Measurements from ENCODE around the gene PRKAR2B.

The PRKAR2B gene

DNA sequence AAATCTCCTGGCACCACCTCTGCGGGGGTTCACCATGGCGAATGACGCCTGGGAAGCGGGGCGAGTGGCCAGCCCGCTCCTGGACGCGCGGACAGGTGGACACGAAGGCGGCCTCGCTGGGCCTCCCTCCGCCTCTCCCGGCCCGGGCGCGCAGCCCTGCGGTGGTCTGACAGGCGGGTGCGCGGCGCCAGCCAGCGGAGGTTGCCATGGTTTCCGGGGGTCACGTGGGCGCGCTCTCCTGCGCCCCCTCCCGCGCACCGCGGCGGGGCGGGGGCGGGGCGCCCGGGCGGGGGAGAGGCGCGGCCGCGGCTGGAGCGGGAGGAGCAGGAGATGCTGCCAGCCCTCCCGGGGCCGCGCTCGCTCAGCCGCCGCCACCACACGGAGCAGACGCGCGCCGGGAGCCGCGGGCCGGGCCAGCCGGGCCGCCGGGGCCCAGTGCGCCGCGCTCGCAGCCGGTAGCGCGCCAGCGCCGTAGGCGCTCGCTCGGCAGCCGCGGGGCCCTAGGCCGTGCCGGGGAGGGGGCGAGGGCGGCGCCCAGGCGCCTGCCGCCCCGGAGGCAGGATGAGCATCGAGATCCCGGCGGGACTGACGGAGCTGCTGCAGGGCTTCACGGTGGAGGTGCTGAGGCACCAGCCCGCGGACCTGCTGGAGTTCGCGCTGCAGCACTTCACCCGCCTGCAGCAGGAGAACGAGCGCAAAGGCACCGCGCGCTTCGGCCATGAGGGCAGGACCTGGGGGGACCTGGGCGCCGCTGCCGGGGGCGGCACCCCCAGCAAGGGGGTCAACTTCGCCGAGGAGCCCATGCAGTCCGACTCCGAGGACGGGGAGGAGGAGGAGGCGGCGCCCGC, at the start of gene PRKAR2B:
Gene PRKAR2B (plus strand): TSS at position 359 of the 848 bp plus-strand sequence. CDS start 203 bp downstream, at position 562.
- DNase-seq (ENCODE audit: low spot score): peak; percentile 83

DNA sequence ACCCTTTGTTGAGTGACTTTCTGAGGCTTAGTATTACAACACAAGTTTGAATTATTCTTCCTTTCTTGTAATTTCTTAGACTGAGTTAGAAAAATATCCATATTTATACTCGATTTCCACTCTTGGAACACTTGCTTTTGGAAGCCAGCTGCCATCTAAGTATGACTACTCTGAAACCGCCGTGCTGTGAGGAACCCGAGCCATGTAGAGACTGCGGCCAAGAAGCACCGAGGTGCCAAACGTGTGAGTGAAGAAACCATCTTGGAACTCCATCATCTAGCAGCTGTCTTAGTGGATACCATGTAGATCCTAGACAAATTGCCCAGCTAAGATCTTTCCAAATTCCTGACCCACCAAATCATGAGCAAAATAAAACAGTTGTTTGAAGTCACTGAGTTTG, 49.7 kb upstream of the PRKAR2B start:
- no peak for DNase-seq (ENCODE audit: low spot score)

DNA sequence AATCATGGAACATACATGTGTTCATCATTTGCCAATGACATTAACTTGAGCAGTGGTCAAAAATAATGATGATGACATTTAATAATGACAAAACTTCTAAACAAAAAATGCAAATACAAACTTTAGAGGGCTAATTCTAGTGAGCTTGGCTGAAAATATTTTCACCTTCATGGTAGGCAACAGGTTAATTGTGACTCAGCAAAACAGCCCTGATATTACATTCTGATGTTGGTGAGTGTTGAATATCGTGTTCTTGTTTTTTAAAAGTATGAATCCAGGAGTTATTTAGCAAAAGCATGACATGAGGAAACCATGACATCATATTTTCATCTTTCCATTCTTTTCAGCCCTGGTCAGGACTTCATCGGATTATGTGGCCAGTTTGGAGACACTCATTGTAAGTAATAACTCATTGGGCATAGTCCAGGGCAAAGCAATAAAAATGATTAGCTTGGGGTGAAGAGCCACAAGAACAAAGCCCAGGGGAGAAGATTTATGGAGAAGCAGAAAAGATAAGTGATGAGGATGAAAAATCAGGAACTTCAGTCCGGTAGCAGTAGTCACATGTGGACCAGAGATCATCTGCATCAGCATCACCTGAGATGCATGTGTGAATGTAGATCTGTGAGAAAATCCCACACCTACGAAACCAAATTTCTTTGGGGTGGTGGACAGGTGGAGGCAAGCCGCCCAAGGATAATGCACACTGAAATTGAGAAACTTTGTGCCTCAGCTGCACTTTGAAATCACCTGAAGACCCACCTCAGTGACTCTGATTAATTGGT, 46.8 kb upstream of the PRKAR2B start:
- no peak for DNase-seq (ENCODE audit: low spot score)

DNA sequence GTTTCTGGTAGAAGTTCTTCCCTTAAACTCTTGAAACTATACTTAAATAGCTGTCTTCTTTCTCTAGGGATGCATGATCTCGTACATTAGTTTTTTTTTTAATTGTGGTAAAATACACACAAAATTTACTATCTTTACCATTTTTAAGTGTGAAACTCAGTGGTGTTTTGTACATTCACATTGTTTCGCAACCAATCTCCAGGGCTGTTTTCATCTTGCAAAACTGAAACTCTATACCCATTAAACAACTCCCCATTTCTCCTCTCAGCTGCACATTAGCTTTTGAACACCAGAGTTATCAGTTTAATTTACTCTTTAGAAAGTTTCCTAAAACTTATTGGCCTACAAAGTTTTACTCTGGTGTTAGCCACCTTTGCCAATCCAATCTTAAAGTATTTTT, 45.5 kb upstream of the PRKAR2B start:
- DNase-seq (ENCODE audit: low spot score): no peak

DNA sequence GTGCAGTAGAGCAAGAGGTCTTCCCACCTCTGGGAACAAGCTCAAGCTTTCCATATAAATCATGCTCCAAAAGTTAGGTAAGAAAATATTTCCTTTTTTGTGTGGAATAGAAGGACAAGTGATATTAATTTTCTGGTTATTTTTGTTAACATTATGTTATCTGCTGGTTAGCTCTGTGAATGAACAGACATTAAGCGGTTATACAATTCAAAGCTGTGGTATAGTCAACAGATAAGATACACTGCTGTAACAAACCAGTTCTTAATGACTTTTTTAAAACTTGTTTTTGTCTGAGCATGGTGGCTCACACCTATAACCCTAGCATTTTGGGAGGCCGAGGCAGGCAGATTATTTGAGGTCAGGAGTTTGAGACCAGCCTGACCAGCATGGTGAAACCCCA, 43.0 kb upstream of the PRKAR2B start:
- DNase-seq (ENCODE audit: low spot score): no peak

DNA sequence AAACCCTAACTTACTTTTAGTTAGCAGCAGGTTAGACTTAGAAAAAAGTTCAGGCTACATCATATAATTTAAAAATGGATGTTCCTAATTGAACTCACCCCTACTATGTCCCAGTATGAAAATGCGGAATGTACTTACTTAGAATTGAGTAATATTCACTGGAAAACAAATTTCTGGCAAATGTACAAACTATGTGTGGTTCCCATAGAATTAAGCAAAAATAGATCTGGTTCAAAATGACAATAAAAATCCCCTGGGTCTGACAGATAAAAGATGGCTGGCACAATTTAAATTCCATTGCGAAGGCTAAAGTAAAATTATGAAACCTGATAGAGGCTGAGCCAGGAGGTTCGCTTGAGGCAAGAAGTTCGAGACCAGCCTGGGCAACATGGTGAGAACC, 42.4 kb upstream of the PRKAR2B start:
- DNase-seq (ENCODE audit: low spot score): no peak

DNA sequence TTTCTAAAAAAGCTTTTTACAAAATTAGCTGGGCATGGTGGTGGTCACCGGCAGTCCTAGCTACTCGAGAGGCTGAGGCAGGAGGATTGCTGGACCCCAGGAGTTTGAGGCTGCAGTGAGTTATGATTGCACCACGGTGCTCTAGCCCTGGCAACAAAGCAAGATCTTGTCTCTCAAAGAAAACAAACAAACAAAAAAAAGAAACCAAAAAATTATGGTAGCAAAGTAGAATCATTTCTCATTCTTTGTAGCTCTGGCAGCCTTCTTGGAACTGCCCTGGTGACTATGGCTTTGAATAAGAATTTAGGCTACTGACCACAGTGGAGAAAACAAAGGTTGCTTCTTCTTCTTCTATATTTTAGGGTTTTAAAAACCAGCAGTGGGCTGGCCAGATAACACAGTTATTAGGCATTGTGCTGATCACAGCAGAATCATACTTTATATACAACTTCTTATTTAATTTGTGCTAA, 41.9 kb upstream of the PRKAR2B start:
- no peak for DNase-seq (ENCODE audit: low spot score)

DNA sequence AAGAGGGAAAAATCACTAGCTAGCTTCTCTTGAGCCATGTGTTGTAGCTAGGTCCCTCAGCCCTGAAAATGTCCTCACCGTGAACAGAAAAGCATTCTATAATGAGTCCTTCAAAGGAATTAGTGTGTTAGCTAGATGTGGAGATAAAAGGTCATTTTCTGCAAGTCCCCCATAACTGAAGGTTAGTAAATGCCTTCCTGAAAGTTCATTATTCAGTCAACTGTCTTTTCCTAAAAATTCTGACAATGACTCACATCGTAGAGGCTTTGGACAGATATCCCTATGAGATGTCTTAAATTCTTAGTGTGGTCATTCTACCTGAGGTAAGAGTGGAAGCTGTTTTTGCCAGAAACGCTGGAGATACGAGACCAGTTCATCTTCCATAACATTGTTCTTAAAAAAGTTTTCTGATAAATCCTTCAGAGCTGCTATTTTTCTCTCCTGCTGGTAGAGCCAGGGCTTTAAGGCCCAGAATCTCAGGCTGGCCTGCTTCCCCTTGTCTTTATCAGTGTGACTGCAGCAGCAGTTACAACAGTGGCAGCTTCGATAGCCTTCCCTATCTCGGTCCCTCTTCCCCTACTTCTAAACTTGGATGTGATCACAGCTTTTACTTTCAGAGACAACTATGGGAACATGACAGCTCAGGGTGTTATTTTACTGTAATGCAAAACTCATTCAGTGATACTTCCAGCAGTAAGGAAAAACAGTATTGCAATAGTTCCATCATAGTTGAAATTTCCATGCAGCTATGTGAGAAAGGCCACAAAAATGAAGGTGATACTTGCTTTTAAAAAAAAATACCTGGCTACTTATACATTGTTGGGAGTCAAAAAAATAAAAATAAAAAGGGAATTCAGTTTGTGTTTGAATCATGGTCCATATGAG, 37.3 kb upstream of the PRKAR2B start:
- DNase-seq (ENCODE audit: low spot score): peak; percentile 76

DNA sequence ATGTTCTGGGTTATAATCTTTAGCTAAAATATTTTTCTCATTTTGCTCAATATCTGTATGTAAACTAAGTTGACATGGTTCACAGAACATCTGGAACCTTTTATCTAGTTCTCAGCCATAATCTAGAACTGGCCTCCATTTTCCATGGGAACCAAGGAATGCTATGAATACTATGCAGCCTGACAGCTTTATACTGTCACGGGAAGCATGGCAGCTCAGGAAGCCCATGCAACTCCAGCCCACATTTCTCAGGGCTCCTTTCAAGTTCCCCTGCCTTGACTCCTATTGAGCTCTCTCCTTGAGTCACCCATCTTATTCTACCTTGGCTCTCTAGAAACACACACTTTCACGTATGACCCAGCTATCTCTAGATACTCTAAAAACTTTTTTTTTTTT, 36.6 kb upstream of the PRKAR2B start:
- DNase-seq (ENCODE audit: low spot score): no peak

DNA sequence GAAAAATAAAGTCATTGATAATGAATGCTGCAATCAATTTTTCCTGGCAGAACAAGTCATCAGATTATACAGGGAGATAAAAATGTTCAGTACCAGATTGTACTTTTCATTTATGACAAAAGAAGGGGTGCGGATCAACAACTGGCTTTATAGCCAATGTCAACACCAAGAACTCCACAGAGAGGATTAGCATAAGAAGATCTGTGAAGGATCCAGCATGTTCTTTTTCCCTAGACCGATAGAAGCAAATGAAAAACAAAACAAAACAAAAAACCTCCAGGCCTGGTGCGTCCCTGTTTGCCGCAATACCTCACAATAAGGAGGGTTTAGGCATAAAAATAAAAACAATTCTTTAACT, 34.7 kb upstream of the PRKAR2B start:
- DNase-seq (ENCODE audit: low spot score): no peak

DNA sequence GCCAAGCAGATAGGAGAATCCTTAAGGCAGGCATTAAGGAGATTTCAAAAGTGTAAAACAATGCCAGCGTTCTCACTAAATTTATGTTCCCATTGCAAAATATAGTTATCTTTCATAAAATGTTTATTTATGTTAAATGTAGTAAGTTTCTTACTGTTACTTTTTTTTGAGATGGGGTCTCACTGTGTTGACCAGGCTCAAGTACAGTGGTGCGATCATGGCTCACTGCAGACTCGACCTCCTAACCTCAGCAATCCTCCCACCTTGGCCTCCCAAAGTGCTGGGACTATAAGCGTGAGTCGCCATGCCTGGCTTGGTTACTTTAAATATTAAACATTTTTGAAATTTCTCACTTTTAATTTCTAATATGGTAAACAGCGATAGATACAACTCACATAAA, 31.8 kb upstream of the PRKAR2B start:
- DNase-seq (ENCODE audit: low spot score): no peak

DNA sequence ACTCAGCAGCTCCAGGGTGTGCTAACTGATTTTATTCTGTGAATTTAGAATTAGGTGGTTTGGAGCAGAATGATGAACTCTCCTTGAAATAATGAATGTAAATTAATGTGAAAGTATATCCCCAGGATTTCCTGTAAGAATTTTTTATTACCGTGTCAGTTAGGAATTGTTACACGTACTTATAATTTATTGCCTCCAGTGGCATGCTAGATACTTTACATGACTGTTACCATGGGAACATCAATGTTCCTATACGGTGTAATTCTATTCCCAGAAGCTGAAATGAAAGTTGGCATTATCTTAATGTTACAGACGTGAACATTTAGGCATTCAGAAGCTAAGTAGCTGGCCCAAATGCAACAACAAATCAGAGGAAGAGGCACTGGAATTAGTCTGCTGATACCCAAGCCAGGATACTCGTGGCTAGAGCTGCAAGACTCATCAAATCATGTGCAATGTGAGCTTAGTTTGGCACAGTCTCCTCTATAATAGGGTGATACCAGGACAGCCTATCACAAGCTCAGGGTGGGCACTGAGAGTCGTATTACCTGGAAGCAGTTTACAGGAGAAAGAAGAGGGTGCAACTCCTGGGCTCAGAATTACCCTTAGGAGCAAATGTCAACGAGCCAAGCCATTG, 30.0 kb upstream of the PRKAR2B start:
- DNase-seq (ENCODE audit: low spot score): peak; percentile 32

DNA sequence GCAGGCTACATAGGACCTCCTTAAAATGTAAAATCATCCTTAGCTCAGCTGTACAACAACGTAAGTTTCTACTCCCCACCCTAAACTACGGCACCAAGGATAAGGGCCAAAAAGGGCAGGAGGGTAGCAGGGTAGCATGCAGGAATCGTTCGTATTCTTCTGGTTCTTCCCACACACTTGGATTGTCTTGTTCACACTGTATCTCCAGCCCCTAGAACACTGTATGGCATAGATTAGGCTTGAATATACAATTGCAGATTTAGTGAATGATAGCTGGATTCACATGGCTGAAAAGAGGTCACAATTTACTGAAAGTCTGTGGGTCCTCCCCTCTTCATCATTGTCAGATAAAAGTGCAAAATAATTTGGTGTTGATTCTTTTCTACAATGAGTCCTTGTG, 28.2 kb upstream of the PRKAR2B start:
- no peak for DNase-seq (ENCODE audit: low spot score)

DNA sequence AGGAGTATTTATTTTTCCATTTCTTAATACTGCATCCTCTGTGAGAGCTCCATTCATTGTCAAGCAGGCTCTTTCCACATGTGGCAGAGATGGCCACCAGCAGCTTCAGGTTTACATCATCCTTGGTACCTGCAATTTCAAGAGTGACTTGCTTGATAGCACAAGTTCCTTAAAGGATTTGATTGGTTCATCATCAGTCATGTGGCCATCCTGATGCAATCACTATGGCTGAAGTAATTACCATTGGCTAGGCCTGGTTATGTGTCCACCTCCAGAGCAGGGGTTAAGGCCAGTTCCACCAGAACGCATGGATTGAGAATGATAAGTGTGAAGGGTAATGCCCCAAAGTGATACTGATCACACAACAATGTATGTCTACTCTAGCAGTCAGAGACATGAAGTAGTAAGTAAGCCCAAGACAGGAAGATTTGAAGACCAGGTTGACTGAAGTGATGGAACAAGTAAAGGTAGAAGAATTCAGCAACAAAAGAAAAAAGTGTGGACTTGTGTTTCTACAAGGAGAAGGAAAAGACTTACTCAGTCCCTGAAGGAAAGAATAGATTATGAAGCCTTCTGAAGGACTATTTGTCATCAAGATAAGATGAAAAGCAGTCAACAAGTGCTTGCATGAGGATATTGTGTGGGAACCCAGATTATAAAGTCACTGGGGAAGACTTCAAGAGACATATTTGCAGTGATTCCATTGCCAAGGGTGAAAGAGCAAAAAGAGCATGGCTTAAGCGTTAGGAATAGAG, 26.4 kb upstream of the PRKAR2B start:
- DNase-seq (ENCODE audit: low spot score): no peak

DNA sequence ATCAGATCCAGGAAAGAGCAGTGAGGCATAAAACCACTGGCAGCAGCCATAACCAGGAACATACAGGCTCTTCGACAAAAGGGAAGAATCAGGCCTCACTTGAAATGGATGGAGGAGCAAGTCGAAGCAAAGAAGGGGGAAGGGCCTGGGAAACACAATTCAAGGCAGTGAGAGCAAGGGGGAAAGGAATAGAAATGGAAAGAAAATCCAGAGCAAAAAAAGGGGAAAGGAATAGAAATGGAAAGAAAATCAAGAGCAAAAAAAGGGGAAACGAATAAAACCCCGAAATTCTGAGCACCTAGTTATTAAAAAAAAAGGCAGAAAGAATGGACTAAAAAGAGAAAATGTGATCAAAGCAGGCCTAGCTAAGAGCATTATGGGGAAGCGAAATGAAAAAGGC, 24.1 kb upstream of the PRKAR2B start:
- DNase-seq (ENCODE audit: low spot score): no peak

DNA sequence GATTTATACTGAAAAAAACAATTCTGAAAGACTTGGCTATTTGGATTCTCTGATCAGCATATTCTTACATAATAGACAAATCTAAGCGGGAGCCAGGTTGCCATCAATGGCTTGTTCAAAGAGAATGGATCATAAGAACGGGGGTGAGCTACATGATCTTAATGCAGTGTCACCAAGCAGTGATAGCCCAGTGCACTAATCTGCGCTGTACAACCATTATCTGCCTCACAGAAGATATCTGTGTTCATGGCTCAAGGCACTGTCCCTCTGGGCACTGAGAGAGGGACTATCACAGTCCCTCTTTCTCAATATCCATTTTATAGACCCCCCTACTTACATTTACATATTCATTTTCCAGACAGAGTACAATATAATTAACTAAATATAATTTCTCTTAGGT, 22.9 kb upstream of the PRKAR2B start:
- DNase-seq (ENCODE audit: low spot score): no peak

DNA sequence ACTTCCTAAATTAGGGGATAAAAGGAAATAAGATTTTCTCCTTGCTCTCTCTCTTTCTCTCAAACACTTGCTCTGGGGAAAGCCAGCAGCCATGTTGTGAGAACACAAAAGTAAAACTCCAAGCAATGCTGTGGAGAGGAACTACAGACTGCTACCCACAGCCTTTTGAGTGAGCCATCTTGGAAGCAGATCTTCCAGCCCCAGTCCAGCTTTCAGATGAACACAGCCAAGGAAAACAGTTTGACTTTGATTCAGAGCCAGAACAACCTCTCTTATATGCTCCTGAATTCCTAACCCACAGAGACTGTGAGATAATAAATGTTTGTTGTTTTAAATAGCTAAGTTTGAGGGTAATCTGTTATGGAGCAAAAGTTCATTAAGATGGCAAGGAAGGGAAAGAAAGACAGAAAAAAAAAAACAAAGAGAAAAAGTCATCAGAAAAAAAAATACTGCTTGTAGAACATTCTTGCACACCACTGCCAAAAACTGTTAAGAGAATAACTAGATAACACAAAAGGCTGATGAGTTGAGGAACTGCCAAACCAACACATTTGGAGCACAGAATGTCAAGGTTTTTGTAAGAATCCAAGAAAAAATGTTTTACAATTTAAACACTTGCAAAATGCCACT, 20.9 kb upstream of the PRKAR2B start:
- DNase-seq (ENCODE audit: low spot score): no peak

DNA sequence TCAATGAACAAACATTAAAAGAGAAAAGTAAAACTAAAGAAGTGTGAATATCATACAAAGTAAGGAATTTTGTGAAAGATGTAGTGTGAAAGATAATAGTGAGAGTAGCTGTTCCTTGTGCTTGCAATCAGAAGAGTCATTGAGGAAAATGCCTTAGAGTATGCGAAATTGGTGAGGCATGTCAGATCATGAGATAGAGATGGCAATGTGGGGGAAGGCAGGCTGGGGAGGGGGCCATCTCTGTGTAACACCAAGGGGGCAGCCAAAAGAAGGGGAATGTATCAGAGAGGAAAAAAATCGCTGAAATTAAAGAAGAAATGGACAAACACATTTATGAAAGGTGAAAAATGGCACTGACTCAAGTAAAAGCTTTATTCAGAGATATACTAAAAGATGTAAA, 19.6 kb upstream of the PRKAR2B start:
- no peak for DNase-seq (ENCODE audit: low spot score)

DNA sequence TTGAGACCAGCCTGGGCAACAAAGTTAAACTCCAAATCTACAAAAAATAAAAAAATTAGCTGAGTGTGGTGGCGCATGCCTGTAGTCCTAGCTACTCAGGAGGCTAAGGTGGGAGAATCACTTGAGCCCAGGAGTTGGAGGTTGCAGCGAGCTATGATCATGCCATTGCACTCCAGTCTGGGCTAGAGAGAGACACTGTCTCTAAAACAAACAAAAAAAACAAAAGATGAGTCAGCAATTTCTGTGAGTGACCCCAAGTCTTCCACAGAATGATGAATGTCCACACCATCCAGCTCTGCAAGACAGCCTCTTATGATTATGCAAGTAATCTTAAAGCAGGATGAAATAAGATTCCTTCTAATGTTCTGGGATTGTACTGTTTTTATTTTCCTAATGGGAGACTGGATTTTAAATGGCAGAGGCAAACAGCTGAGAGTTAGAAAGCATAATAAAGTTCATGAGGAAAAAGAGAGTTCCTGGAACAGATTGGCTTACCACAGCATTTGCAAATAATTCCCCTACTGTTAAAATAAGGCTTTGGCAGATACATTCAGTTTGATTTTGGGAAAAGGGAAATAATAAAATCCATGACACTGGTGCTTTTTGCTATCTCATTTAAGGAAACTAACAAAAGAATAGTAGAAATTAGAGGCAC, 18.9 kb upstream of the PRKAR2B start:
- no peak for DNase-seq (ENCODE audit: low spot score)

DNA sequence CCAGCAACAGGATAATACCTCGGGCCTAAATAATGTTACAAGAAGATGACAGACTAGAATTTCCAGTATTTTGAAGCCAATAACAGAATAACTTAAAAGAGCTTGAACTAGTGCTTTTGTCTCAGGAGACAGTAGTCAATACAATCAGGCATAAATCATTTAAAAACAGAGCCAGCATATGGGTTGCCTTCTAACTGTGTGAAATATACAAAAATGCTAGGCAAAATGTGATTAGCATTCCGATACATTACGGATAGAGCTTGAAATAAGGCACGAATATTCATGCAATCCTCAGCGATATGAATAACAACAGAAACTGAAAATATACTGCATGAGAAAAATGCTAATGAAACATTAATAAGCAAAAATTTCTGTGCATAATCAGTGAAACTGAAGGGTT, 18.3 kb upstream of the PRKAR2B start:
- no peak for DNase-seq (ENCODE audit: low spot score)

Measured in hematopoietic multipotent progenitor cell treated with erythropoietin and hydrocortisone succinate and interleukin-3 and kit ligand, for 17 days (in vitro differentiated cells).